GM12878 (cell line): ENCODE data around the gene CDH18.

ENCODE experiments used
- BCL11A ChIP-seq: IDR thresholded peaks from 2 replicates; pipeline ENCODE4 v1.6.1; 2011; ENCODE audit warnings: low read depth, low read length
- CEBPB ChIP-seq, 2 experiments: fragments of 150-350 bp in 1 of 2; IDR thresholded peaks; 2 replicates each; pipeline ENCODE4 v1.6.1; 2012 to 2014; ENCODE audit warnings: low read depth in 2 of 2, low read length in 2 of 2, borderline replicate concordance in 1 of 2, inconsistent platforms in 1 of 2
- CREM ChIP-seq: IDR thresholded peaks from 2 replicates; pipeline ENCODE4 v1.6.1; 2014; ENCODE audit warnings: antibody characterized with exemption, low read depth
- CTCF ChIP-seq, 3 experiments: IDR thresholded peaks in 2 of 3; conservative IDR thresholded peaks in 1 of 3; 2 replicates each; pipeline ENCODE4 v1.5.1; 2011; ENCODE audit warnings: low read depth in 3 of 3, low read length in 3 of 3, mild to moderate bottlenecking in 3 of 3, control low read depth in 2 of 3, moderate library complexity in 2 of 3, inconsistent platforms in 1 of 3, mixed read lengths in 1 of 3; ENCODE audit not compliant: control insufficient read depth in 2 of 3, insufficient read depth in 1 of 3; ENCODE audit errors: extremely low read depth in 1 of 3
- EGR1 ChIP-seq, 2 experiments: IDR thresholded peaks; 1 replicate in 1 of 2; 2 replicates in 1 of 2; pipeline ENCODE4 v1.6.1; 2011 to 2012; ENCODE audit warnings: low read depth in 2 of 2, low read length in 2 of 2, borderline replicate concordance in 1 of 2, mild to moderate bottlenecking in 1 of 2, moderate library complexity in 1 of 2
- EZH2 ChIP-seq: IDR thresholded peaks from 2 replicates; pipeline ENCODE4 v1.6.1; 2012; ENCODE audit warnings: low read depth, mild to moderate bottlenecking, control low read depth, inconsistent platforms, low read length, borderline replicate concordance; ENCODE audit not compliant: control insufficient read depth
- MYB ChIP-seq: fragments of 150-350 bp; IDR thresholded peaks from 2 replicates; pipeline ENCODE4 v1.6.1; 2014; ENCODE audit warnings: mild to moderate bottlenecking, low read depth, low read length, borderline replicate concordance
- NRF1 ChIP-seq: conservative IDR thresholded peaks from 2 replicates; pipeline ENCODE4 v1.6.1; 2011; ENCODE audit warnings: mild to moderate bottlenecking, low read depth, low read length, improper control_type of control experiment
- POLR2AphosphoS2 ChIP-seq: IDR thresholded peaks from 2 replicates; pipeline ENCODE4 v1.6.1; 2011; ENCODE audit warnings: low read depth, mild to moderate bottlenecking, low read length, improper control_type of control experiment, moderate library complexity
- PRDM15 ChIP-seq: fragments of 450-650 bp; formaldehyde crosslinking; IDR thresholded peaks from 2 replicates; pipeline ENCODE4 v1.4.0; 2020; ENCODE audit warnings: mild to moderate bottlenecking, moderate library complexity
- RCOR1 ChIP-seq: conservative IDR thresholded peaks from 2 replicates; pipeline ENCODE4 v1.6.1; 2012; ENCODE audit warnings: low read depth, low read length, improper control_type of control experiment
- REST ChIP-seq: IDR thresholded peaks from 2 replicates; pipeline ENCODE4 v1.6.1; 2012; ENCODE audit warnings: mild to moderate bottlenecking, low read depth, low read length

- TF ChIP-seq POLR2AphosphoS2 = no peak
- no peak for TF ChIP-seq EZH2
- TF ChIP-seq CTCF (IDR thresholded peaks at IDR 0.05 in 2 of 3, conservative IDR thresholded peaks at IDR 0.05 in 1 of 3; ENCODE audit: control insufficient read depth in 2 of 3, extremely low read depth in 1 of 3, insufficient read depth in 1 of 3, low read depth in 3 of 3, low read length in 3 of 3) = no peak
- no peak for TF ChIP-seq PRDM15 (CRISPR knock-in tag)
- no peak for TF ChIP-seq BCL11A
- no peak for TF ChIP-seq NRF1
- no peak for TF ChIP-seq REST
- TF ChIP-seq CEBPB (IDR thresholded peaks at IDR 0.05; ENCODE audit: borderline replicate concordance in 1 of 2, low read depth in 2 of 2, low read length in 2 of 2) = no peak
- TF ChIP-seq MYB = no peak
- no peak for TF ChIP-seq CREM
- no peak for TF ChIP-seq EGR1 (IDR thresholded peaks at IDR 0.05; ENCODE audit: borderline replicate concordance in 1 of 2, low read depth in 2 of 2, low read length in 2 of 2)
- TF ChIP-seq RCOR1 = no peak
Observed at GRCh38 chr5:19959830-19960384, 28.1 kb downstream of the CDH18 start.
